Kasumi-1 (cell line): Measurements from ENCODE around the gene BABAM2.
"Not testable (repeated sequence)": the region's sequence is repeated elsewhere in the genome, so short reads cannot be mapped to it uniquely, and the experiment has no call there.

ENCODE experiments used
- DNase-seq, 2 experiments: peaks; one replicate each; lab custom pipeline; 2025; lab: John Stamatoyannopoulos, UW

BABAM2 gene

GRCh38 chr2:27890146-27890923 lies at the start of gene BABAM2, which contains the start of gene RBKS:
BABAM2 (plus strand) TSS chr2:27890729; CDS start chr2:27894557, 3,828 bp downstream.
RBKS (minus strand) TSS chr2:27890387; CDS start chr2:27890345, 42 bp downstream.
- peak; percentile 78 to 84 for DNase-seq

GRCh38 chr2:27842894-27843293 lies 47.6 kb upstream of the BABAM2 start:
- no peak for DNase-seq

GRCh38 chr2:27843992-27844391 lies 46.5 kb upstream of the BABAM2 start:
- no peak for DNase-seq

DNA sequence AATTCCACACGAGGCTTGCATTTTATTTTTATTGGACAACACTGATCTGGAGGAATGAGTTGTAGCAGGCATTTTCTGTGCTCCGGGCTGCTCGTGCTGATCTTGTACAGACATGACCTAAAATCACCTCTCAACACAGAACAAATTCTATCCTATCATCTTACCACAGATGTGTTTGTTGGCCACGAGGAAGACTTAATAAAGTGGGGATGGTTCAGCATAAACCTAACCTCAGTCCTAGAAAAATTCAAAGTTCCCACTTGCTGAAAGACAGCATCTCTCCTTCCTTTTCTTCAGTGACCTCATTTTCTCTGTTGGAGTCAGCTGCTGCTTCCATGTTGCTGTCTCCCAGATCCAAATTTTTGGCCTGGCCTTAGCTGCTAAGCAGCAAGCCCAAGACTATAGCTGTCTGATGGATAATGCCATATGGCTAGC lies 45.7 kb upstream of the BABAM2 start:
- DNase-seq, result no peak

- DNase-seq, result no peak
These were observed 43.2 kb upstream of the BABAM2 start for GRCh38 chr2:27847333-27847732.

- no peak for DNase-seq
These were observed 40.8 kb upstream of the BABAM2 start for GRCh38 chr2:27849558-27850205.

- DNase-seq, result no peak
These were observed 37.8 kb upstream of the BABAM2 start for GRCh38 chr2:27852691-27853090.

DNA sequence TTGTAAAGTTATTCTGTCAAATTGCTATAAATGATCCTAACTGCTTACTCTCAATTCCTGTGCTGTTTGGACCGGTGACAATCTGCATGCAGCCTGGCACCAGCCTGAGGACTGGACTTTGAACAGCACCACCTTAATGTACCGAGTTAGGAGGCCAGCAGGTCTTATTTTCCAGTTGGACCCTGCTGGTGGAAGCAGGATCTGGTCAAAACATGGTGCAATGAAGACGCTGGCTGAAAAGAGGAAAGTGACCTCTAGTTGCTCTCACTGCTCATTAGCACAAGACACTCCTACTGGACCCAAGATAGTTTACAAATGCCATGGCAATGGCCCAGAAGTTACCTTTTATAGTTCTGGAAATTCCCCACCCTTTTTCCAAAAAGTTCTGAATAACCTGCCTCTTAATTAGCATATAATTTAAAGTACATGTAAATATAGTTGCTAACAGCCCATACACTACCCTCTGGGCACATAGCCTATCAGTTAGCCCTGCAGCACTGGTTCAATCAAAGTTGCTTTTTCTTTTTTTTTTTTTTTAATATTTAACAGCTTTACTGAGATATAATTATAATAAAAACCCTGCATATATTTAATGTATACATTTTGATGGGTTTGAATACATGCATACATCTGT lies 36.2 kb upstream of the BABAM2 start:
- DNase-seq, result no peak

- no peak for DNase-seq
These were observed 35.1 kb upstream of the BABAM2 start for GRCh38 chr2:27855476-27855875.

GRCh38 chr2:27856386-27856785 lies 34.1 kb upstream of the BABAM2 start:
- DNase-seq, result no peak

GRCh38 chr2:27856956-27857355 lies 33.6 kb upstream of the BABAM2 start:
- DNase-seq, result no peak

GRCh38 chr2:27857417-27858172 lies 32.9 kb upstream of the BABAM2 start:
- DNase-seq, result no peak

- no peak for DNase-seq
These were observed 30.4 kb upstream of the BABAM2 start for GRCh38 chr2:27860111-27860510.

GRCh38 chr2:27863146-27863545 lies 27.4 kb upstream of the BABAM2 start:
- DNase-seq, result no peak

- not testable (repeated sequence) for DNase-seq
These were observed 26.6 kb upstream of the BABAM2 start for GRCh38 chr2:27863955-27864354.

GRCh38 chr2:27866237-27866636 lies 24.3 kb upstream of the BABAM2 start:
- DNase-seq, result no peak

- no peak for DNase-seq
These were observed 20.8 kb upstream of the BABAM2 start for GRCh38 chr2:27869763-27870162.

DNA sequence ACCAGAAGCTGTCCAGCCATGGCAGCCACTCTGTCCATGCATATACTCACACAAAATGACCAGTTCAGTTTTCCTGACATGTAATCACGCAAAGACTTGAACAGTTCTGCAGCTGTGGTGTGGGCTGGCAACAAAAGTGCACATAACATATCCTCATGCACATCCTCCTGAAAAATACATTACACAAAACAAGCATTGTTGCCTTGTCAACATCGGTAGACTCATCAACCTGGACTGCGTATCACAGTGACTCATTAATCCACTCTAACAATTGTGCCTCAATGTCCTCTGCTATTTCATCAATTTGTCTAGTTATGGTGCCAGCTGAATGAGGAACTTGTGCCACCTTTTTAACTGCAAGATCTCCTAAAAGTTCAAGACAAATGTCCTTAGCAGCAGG lies 19.8 kb upstream of the BABAM2 start:
- DNase-seq, result no peak

GRCh38 chr2:27871802-27872201 lies 18.7 kb upstream of the BABAM2 start:
- DNase-seq, result no peak

DNA sequence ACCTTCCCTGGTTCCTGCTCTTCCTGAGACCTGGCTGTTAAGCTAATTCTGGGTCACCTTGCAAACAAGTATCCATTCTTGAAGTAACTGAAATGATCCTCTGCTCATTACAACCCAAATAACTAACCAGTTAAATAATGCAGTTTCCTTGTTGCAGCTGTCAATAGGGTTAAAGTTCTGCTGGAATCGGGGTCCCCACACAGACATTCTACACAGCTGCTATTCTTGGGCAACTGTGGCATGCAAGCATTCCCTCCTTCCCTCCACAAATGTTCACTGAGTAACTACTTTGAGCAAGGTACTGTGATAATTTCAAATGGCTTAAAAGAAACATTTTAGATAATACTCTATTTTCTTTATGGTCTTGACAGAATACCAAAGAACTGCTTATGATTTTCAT lies 17.4 kb upstream of the BABAM2 start:
- DNase-seq, result no peak

GRCh38 chr2:27875089-27875881 lies 15.2 kb upstream of the BABAM2 start:
- DNase-seq, result no peak
